K562 (cell line): ENCODE data around the gene AMZ1. TPM values are rescaled to one million over a fixed set of nuclear protein-coding genes. Genes with fewer than 3 reads are reported as not detected.

Experiments
- ATAC-seq: fragments of 200-7000 bp; cut with Tn5 transposase; 3 replicates; pipeline ENCODE4 v1.9.1; 2020; ENCODE audit warnings: moderate library complexity
- BruUV-seq: library from RNA; stranded (reverse); fragments of 400-500 nt; replicated peaks from 2 replicates; lab custom pipeline; 2021; lab: Mats Ljungman, UMichigan
- CTCF ChIA-PET: fragments of 300-600 bp; formaldehyde crosslinking; extraction: SDS; loops from one replicate; lab custom pipeline; 2021; ENCODE audit warnings: low intra/inter-chr PET ratio; lab: Yijun Ruan, JAX
- POLR2A ChIA-PET: fragments of 300-600, 350-650 bp; sonication (Branson Sonifier 250); formaldehyde crosslinking; extraction: SDS; loops from one replicate; lab custom pipeline; 2021; ENCODE audit warnings: antibody characterized with exemption, inconsistent platforms; lab: Yijun Ruan, JAX
- DNase-seq, 4 experiments: peaks; one replicate each; pipeline versions ENCODE4 v3.0.0 to v3.0.0-alpha.2; 2011 to 2018; ENCODE audit warnings: low spot score in 3 of 4, mixed read lengths in 3 of 4; ENCODE audit errors: extremely low read depth in 1 of 4
- FAIRE-seq: peaks from 2 replicates; lab custom pipeline; 2011; peaks lifted over from hg19 to GRCh38; lab: Jason Lieb, UNC
- H2AFZ ChIP-seq: 2 replicates; pipeline ENCODE4 v1.6.0; 2011; ENCODE audit warnings: low read depth, low read length, control low read depth, inconsistent platforms
- H3K27ac ChIP-seq: fragments of 200-600 bp; 3 replicates; pipeline ENCODE4 v1.8.0; 2011; ENCODE audit warnings: low read depth, mild to moderate bottlenecking, control low read depth, inconsistent platforms, low read length, moderate library complexity, mixed read lengths; ENCODE audit errors: extremely low read depth
- H3K27me3 ChIP-seq, 2 experiments: fragments of 300-600 bp in 1 of 2; 2 replicates in 1 of 2; 3 replicates in 1 of 2; pipeline versions ENCODE4 v1.6.0 to v1.8.0; 2011; ENCODE audit warnings: inconsistent platforms in 2 of 2, low read length in 2 of 2, mild to moderate bottlenecking in 1 of 2, mixed read lengths in 1 of 2, moderate library complexity in 1 of 2; ENCODE audit not compliant: control insufficient read depth in 2 of 2, insufficient read depth in 2 of 2
- H3K36me3 ChIP-seq: fragments of 300-600 bp; 3 replicates; pipeline ENCODE4 v1.8.0; 2011; ENCODE audit warnings: mild to moderate bottlenecking, low read length, inconsistent platforms; ENCODE audit not compliant: control insufficient read depth, insufficient read depth
- H3K4me1 ChIP-seq, 2 experiments: fragments of 200-600 bp in 1 of 2; replicated peaks in 1 of 2; 2 replicates in 1 of 2; 3 replicates in 1 of 2; pipeline versions ENCODE4 v1.5.1 to v1.8.0; 2011; ENCODE audit warnings: inconsistent platforms in 2 of 2, low read length in 2 of 2, mild to moderate bottlenecking in 1 of 2, mixed read lengths in 1 of 2, moderate library complexity in 1 of 2; ENCODE audit not compliant: control insufficient read depth in 2 of 2, insufficient read depth in 2 of 2
- H3K4me2 ChIP-seq: 2 replicates; pipeline ENCODE4 v1.6.1; 2011; ENCODE audit warnings: low read length, control low read depth, inconsistent platforms, mixed read lengths; ENCODE audit not compliant: insufficient read depth
- H3K4me3 ChIP-seq: fragments of 200-600 bp; sonication (generic), shearing (Covaris generic); 2 replicates; pipeline ENCODE4 v1.5.1; 2016; ENCODE audit warnings: control low read depth, inconsistent platforms
- H3K79me2 ChIP-seq: fragments of 200-600 bp; 3 replicates; pipeline ENCODE4 v1.8.0; 2011; ENCODE audit warnings: low read length, inconsistent platforms; ENCODE audit not compliant: control insufficient read depth, insufficient read depth
- H3K9ac ChIP-seq, 2 experiments: 2 replicates each; pipeline versions ENCODE4 v1.6.0 to v1.6.1; 2011; ENCODE audit warnings: low read depth in 2 of 2, low read length in 2 of 2, control low read depth in 1 of 2, inconsistent platforms in 1 of 2, mild to moderate bottlenecking in 1 of 2, mixed read lengths in 1 of 2; ENCODE audit not compliant: insufficient read depth in 1 of 2
- H3K9me1 ChIP-seq: one replicate; pipeline ENCODE4 v1.6.0; 2011; ENCODE audit warnings: inconsistent platforms, mild to moderate bottlenecking, low read length, moderate library complexity; ENCODE audit not compliant: control insufficient read depth, insufficient read depth
- H3K9me3 ChIP-seq: replicated peaks from 2 replicates; pipeline ENCODE4 v1.5.1; 2011; ENCODE audit warnings: low read depth, low read length, inconsistent platforms; ENCODE audit not compliant: control insufficient read depth, insufficient read depth
- H4K20me1 ChIP-seq: replicated peaks from 2 replicates; pipeline ENCODE4 v1.6.1; 2011; ENCODE audit warnings: low read length, inconsistent platforms, mixed read lengths; ENCODE audit not compliant: control insufficient read depth, insufficient read depth
- ATF1 ChIP-seq, 2 experiments: fragments of 450-650 bp in 1 of 2; IDR thresholded peaks; 2 replicates each; pipeline ENCODE4 v1.6.1; 2016; ENCODE audit warnings: missing compliant biosample characterization in 1 of 2, missing genetic modification characterization in 1 of 2
- CHCHD3 ChIP-seq: fragments of 250-450 bp; sonication (Bioruptor Pico); IDR thresholded peaks from 2 replicates; pipeline ENCODE4 v2.1.2; 2022; ENCODE audit warnings: mild to moderate bottlenecking
- EZH2 ChIP-seq: IDR thresholded peaks from 2 replicates; pipeline ENCODE4 v1.6.1; 2012; ENCODE audit warnings: low read depth, mild to moderate bottlenecking, inconsistent platforms, low read length, borderline replicate concordance
- FIP1L1 ChIP-seq: fragments of 200-400 bp; formaldehyde crosslinking; IDR thresholded peaks from 2 replicates; pipeline ENCODE4 v1.6.1; 2018; ENCODE audit warnings: mild to moderate bottlenecking, low read depth, low read length; ENCODE audit not compliant: poor library complexity, severe bottlenecking
- NCOR1 ChIP-seq: fragments of 450-650 bp; IDR thresholded peaks from 2 replicates; pipeline ENCODE4 v1.6.1; 2016; ENCODE audit warnings: mild to moderate bottlenecking, moderate library complexity
- POLR2AphosphoS2 ChIP-seq: IDR thresholded peaks from 2 replicates; pipeline ENCODE4 v1.6.1; 2012; ENCODE audit warnings: low read length, improper control_type of control experiment
- PPARD ChIP-seq: fragments of 250-450 bp; sonication (Bioruptor Pico); IDR thresholded peaks from 2 replicates; pipeline ENCODE4 v1.8.0; 2022; ENCODE audit warnings: inconsistent platforms, mild to moderate bottlenecking, moderate library complexity
- TRIM24 ChIP-seq, 2 experiments: fragments of 450-650 bp; IDR thresholded peaks; 2 replicates each; pipeline ENCODE4 v1.6.1; 2016
- ZSCAN32 ChIP-seq: fragments of 450-650 bp; formaldehyde crosslinking; IDR thresholded peaks from 2 replicates; pipeline ENCODE4 v1.4.0; 2020; ENCODE audit warnings: mild to moderate bottlenecking, moderate library complexity
- WGBS: fragments of 100-300 bp; shearing (Covaris generic); methylation state at CpG from one replicate; pipeline ENCODE4 v1.1.6; 2016; ENCODE audit warnings: low coverage, mixed read lengths; ENCODE audit not compliant: insufficient coverage; ENCODE audit errors: missing lambda C conversion rate; 5-methylcytosine and 5-hydroxymethylcytosine counted together
- in situ Hi-C: fragments of 300-500 bp; cut with MboI; formaldehyde crosslinking; loops from 4 replicates; pipeline ENCODE4 v1.15.0; 2018; ENCODE audit warnings: inconsistent platforms, mixed read lengths
- intact Hi-C: fragments of 100-400 bp; cut with micrococcal nuclease; formaldehyde crosslinking; loops from 2 replicates; pipeline ENCODE4 v1.14.2; 2022
- polyA plus RNA-seq, 8 experiments: library from polyadenylated mRNA; depleted of rRNA in 4 of 8; stranded (reverse) in 5 of 8; unstranded in 3 of 8; fragments of >200 nt; fragmentation: Nextera tagmentation in 2 of 8; fragmentation: Illumina TruSeq in 1 of 8; extraction: Ambion mirVana in 2 of 8; extraction: Trizol in 1 of 8; gene quantifications; 2 replicates each; pipeline versions ENCODE4 v1.2.1 to v1.2.3, GENCODE V29; 2011 to 2014; ENCODE audit warnings: inconsistent platforms in 1 of 8, missing spikeins in 1 of 8
- total RNA-seq, 7 experiments: library from RNA; depleted of rRNA in 6 of 7; stranded (reverse); fragments of >200 nt in 6 of 7; fragmentation: Illumina TruSeq in 2 of 7; extraction: Trizol in 2 of 7; gene quantifications; 2 replicates each; pipeline versions ENCODE4 v1.2.1 to v1.2.3, GENCODE V29; 2011 to 2021; ENCODE audit warnings: low replicate concordance in 1 of 7
- TF ChIP-seq, protein P1 (sequence below): fragments of 250-450 bp; sonication (Bioruptor Pico); IDR thresholded peaks from 2 replicates; pipeline ENCODE4 v1.8.0; 2021; ENCODE audit warnings: borderline replicate concordance, mild to moderate bottlenecking, moderate library complexity; ENCODE audit not compliant: poor library complexity, severe bottlenecking
- TF ChIP-seq, protein P2 (sequence below): fragments of 250-450 bp; sonication (Bioruptor Pico); IDR thresholded peaks from 2 replicates; pipeline ENCODE4 v1.8.0; 2022; ENCODE audit warnings: inconsistent platforms, mild to moderate bottlenecking, moderate library complexity, borderline replicate concordance
- TF ChIP-seq, protein P3 (sequence below): fragments of 450-650 bp; formaldehyde crosslinking; IDR thresholded peaks from 2 replicates; pipeline ENCODE4 v1.4.0; 2020; ENCODE audit warnings: mild to moderate bottlenecking
- TF ChIP-seq, protein P4 (sequence below), 3 experiments: IDR thresholded peaks in 2 of 3; conservative IDR thresholded peaks in 1 of 3; 2 replicates each; pipeline ENCODE4 v1.5.1; 2011 to 2012; ENCODE audit warnings: low read length in 3 of 3, mild to moderate bottlenecking in 3 of 3, control low read depth in 2 of 3, improper control_type of control experiment in 1 of 3, inconsistent platforms in 1 of 3, low read depth in 1 of 3, mixed read lengths in 1 of 3, moderate library complexity in 1 of 3; ENCODE audit not compliant: insufficient read depth in 2 of 3

AMZ1 gene
- total and polyA plus RNA-seq, 9 of the 15 experiments (the other 6 are each of a cell fraction or from before 2014, with no cell fraction given): not detected

DNA sequence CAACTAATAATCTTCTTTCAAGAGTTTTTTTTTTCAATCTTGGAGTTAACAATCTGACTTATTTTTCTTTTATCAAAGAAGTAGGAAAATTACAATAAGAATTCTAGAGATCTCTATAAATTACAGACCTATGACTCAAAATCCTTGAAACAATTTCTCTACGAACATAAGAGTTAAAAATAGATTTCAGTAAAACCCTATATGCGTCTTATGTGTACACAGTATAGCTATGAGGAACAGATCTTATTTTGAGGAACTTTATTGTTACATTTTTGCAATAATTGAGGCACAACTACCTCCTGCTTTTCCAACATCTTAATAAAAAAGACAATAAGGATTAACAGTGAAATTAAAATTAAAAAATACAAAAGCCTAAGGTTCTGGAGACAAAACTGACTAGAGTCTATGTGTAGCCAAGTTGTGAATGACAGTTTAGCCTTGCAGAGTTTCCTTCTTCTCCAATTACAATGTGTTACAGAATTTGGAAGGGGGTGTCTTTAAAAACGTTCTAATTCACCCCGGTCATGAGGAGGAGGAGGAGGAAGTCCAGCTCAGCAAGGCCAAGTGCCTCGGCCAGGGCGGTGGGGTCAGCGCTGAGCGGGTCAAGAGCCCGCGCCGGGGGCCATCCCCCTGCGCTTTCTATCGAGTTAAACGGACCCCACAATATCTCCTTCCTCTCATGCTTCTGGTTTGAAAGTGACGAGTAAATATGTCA is 40.5 kb downstream of the AMZ1 start:
- ChIA-PET CTCF (no interaction called here), POLR2A (interaction anchor here (0.6 kb wide), 1 partner anchor 10 kb away, joined by 3 read pairs; no protein-coding TSS in a partner anchor)
- BruUV-seq: no TSS peak
- intact Hi-C loops (no loop called here), in situ Hi-C loops (no loop called here)
- H3K9ac ChIP-seq: no peak overlapping the region
- H3K9me3 ChIP-seq: no peaks in the 10 kb centered on the region
- DNase-seq (no peak), FAIRE-seq (peak; percentile 46), ATAC-seq (no peak)
- no peak overlapping the region for H3K4me3 ChIP-seq
- peaks cover 11 to 26% of the 10 kb centered on the region in 2 experiments for H3K4me1 ChIP-seq
- H3K27me3 ChIP-seq: no peaks in the 10 kb centered on the region
- H3K4me2 ChIP-seq: no peak overlapping the region
- 68% methylated on average over 11 of the region's 15 CpGs for WGBS
- H3K27ac ChIP-seq: no peak overlapping the region
- no peaks in the 10 kb centered on the region for H3K9me1 ChIP-seq
- peaks cover 4% of the 10 kb centered on the region; the same call in 2 of the 3 replicates for H3K79me2 ChIP-seq
- H4K20me1 ChIP-seq: no peaks in the 10 kb centered on the region
- H2AFZ ChIP-seq: no peak overlapping the region
- H3K36me3 ChIP-seq: peaks cover 20% of the 10 kb centered on the region; the same call in 1 of the 3 replicates
- TF ChIP-seq, protein P1, sequence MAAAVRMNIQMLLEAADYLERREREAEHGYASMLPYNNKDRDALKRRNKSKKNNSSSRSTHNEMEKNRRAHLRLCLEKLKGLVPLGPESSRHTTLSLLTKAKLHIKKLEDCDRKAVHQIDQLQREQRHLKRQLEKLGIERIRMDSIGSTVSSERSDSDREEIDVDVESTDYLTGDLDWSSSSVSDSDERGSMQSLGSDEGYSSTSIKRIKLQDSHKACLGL (CRISPR knock-in tag): no peak
- no peak for TF ChIP-seq POLR2AphosphoS2
- TF ChIP-seq PPARD (CRISPR knock-in tag): no peak
- TF ChIP-seq NCOR1: no peak
- TF ChIP-seq ATF1 (CRISPR knock-in tag; IDR thresholded peaks at IDR 0.05): no peak
- TF ChIP-seq ATF1 (tag; IDR thresholded peaks at IDR 0.05): no peak
- TF ChIP-seq ZSCAN32 (CRISPR knock-in tag): no peak
- no peak for TF ChIP-seq TRIM24 (IDR thresholded peaks at IDR 0.05)
- TF ChIP-seq CHCHD3 (CRISPR knock-in tag): no peak
- TF ChIP-seq, protein P2, sequence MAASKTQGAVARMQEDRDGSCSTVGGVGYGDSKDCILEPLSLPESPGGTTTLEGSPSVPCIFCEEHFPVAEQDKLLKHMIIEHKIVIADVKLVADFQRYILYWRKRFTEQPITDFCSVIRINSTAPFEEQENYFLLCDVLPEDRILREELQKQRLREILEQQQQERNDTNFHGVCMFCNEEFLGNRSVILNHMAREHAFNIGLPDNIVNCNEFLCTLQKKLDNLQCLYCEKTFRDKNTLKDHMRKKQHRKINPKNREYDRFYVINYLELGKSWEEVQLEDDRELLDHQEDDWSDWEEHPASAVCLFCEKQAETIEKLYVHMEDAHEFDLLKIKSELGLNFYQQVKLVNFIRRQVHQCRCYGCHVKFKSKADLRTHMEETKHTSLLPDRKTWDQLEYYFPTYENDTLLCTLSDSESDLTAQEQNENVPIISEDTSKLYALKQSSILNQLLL (CRISPR knock-in tag): no peak
- no peak for TF ChIP-seq FIP1L1
- TF ChIP-seq EZH2: no peak
- TF ChIP-seq, protein P3, sequence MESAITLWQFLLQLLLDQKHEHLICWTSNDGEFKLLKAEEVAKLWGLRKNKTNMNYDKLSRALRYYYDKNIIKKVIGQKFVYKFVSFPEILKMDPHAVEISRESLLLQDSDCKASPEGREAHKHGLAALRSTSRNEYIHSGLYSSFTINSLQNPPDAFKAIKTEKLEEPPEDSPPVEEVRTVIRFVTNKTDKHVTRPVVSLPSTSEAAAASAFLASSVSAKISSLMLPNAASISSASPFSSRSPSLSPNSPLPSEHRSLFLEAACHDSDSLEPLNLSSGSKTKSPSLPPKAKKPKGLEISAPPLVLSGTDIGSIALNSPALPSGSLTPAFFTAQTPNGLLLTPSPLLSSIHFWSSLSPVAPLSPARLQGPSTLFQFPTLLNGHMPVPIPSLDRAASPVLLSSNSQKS (CRISPR knock-in tag): no peak
- TF ChIP-seq, protein P4, sequence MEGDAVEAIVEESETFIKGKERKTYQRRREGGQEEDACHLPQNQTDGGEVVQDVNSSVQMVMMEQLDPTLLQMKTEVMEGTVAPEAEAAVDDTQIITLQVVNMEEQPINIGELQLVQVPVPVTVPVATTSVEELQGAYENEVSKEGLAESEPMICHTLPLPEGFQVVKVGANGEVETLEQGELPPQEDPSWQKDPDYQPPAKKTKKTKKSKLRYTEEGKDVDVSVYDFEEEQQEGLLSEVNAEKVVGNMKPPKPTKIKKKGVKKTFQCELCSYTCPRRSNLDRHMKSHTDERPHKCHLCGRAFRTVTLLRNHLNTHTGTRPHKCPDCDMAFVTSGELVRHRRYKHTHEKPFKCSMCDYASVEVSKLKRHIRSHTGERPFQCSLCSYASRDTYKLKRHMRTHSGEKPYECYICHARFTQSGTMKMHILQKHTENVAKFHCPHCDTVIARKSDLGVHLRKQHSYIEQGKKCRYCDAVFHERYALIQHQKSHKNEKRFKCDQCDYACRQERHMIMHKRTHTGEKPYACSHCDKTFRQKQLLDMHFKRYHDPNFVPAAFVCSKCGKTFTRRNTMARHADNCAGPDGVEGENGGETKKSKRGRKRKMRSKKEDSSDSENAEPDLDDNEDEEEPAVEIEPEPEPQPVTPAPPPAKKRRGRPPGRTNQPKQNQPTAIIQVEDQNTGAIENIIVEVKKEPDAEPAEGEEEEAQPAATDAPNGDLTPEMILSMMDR (IDR thresholded peaks at IDR 0.05 in 2 of 3, conservative IDR thresholded peaks at IDR 0.05 in 1 of 3; ENCODE audit: insufficient read depth in 2 of 3, low read depth in 1 of 3, low read length in 3 of 3): no peak
